Measurements from ENCODE around the gene DNAJB1.

DNA sequence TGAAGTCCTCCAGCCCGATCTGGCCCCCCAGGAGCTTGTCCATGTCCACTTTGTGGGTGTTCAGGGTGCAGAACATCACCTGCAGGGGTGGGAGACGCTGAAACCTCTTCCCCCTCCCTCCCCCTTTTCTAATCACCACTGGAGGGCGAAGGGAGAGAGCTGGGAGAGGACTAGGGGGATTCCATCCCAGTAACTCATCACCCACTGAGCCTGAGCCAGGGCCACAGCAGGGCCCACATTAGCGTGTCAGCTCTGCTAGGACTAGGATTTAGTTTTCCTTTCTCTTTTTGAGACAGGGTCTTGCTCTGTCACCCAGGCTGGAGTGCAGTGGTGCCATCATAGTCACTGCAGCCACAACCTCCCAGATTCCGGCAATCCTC is 37.5 kb downstream of the DNAJB1 start:
- TF ChIP-seq, protein P1, sequence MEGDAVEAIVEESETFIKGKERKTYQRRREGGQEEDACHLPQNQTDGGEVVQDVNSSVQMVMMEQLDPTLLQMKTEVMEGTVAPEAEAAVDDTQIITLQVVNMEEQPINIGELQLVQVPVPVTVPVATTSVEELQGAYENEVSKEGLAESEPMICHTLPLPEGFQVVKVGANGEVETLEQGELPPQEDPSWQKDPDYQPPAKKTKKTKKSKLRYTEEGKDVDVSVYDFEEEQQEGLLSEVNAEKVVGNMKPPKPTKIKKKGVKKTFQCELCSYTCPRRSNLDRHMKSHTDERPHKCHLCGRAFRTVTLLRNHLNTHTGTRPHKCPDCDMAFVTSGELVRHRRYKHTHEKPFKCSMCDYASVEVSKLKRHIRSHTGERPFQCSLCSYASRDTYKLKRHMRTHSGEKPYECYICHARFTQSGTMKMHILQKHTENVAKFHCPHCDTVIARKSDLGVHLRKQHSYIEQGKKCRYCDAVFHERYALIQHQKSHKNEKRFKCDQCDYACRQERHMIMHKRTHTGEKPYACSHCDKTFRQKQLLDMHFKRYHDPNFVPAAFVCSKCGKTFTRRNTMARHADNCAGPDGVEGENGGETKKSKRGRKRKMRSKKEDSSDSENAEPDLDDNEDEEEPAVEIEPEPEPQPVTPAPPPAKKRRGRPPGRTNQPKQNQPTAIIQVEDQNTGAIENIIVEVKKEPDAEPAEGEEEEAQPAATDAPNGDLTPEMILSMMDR (IDR thresholded peaks at IDR 0.05) = no peak
- TF ChIP-seq POLR2AphosphoS5 (IDR thresholded peaks at IDR 0.05; ENCODE audit: low read depth, low read length) (no peak), SIN3A (IDR thresholded peaks at IDR 0.05; ENCODE audit: borderline replicate concordance, insufficient read depth, low read depth, low read length) (no peak)

All from Panc1 (cell line).